GM19193 (cell line): ENCODE results near the gene MOBP.

Source experiments
- POLR2A ChIP-seq: IDR thresholded peaks from 4 replicates; pipeline ENCODE4 v1.6.1; 2011; ENCODE audit not compliant: insufficient read depth, insufficient read length; ENCODE audit errors: extremely low read depth

Gene MOBP

DNA sequence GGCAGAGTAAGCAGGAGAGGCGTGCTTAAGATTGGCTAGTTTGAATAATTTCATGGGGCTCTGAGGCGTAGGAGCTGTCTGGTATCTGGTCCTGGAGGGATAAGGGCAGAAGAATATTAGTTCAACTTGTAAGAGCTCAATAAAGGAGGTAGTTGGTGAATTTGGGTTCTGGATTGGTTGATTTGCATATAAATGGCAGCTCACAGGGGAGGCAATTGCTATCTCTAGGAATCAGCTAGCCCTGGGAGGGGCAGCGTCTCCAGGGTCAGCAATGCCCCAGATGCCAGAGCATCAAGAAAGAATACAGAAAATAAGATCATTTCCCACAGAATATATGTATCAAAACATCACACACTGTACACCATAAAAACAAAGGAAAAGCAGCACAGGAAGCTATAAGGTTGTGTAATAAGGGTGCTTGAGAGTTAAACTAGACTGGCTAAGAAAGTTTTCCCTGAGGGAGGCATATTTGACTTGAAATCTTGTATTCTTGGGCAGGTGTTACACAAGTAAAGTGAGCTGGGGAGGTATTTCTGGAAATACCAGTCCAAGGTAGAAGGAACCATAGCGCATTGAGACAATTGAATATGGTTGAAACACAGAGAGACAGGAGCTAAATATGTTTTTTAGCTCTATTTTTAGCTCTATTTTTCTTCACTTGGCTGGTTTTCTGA, 6.1 kb downstream of the MOBP start:
- no peak for TF ChIP-seq POLR2A

DNA sequence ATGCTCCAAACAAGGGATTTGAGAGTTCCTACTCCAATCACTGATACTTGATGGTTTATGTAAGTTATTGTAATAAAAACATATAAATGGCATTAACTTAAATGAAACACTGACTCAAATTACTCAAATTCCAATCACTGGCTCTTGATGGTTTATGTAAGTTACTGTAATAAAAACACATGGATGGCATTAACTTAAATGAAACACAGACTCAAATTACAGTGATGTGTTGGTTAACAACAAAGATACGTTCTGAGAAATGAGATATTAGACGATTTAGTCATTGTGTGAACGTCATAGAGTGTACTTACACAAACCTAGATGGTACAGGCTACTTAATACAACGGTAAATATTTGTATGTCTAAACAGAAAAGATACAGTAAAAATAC, 6.6 kb downstream of the MOBP start:
- TF ChIP-seq POLR2A, result no peak

DNA sequence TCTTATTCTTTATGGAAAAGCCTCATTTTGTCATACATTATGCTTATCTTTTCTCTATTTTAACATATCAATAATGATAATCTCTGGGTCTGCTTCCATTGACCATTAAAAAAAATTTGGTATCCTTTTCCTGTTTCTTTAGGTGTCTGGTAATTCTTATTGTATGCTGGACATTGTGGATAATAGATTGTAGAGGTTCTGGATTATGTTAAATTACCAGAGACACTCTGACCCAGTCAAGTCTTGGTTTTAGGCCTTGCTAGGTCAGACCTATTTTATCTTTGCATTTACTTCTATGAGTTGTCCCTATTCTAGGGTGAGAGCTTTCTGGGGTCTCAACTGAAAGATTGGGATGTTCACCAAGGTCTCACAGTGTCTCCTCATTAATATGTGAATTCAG, 9.3 kb downstream of the MOBP start:
- no peak for TF ChIP-seq POLR2A

- no peak for TF ChIP-seq POLR2A
Measured at GRCh38 chr3:39478226-39478625, 10.7 kb downstream of the MOBP start.

GRCh38 chr3:39479701-39480414, 12.4 kb downstream of the MOBP start:
- no peak for TF ChIP-seq POLR2A

GRCh38 chr3:39485547-39485946, 18.1 kb downstream of the MOBP start:
- TF ChIP-seq POLR2A, result no peak

DNA sequence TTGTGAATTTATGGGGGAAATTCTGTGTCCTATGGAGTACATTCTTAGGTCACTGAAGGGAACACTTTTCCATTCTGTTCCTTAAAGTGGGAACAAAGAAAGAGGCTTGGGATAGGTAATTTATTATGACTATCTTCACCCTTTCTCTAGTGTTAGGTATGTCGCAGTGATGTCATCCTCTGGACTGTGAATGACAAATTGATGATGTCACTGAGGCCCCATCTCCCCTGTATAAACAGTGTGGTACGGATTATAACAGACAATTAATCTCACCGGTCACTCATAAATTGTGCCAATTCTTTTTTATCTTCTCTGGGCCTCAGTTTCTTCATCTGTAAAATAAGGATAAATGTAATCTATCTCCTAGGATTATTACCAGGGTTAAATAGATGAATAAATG, 23.5 kb downstream of the MOBP start:
- TF ChIP-seq POLR2A, result no peak

DNA sequence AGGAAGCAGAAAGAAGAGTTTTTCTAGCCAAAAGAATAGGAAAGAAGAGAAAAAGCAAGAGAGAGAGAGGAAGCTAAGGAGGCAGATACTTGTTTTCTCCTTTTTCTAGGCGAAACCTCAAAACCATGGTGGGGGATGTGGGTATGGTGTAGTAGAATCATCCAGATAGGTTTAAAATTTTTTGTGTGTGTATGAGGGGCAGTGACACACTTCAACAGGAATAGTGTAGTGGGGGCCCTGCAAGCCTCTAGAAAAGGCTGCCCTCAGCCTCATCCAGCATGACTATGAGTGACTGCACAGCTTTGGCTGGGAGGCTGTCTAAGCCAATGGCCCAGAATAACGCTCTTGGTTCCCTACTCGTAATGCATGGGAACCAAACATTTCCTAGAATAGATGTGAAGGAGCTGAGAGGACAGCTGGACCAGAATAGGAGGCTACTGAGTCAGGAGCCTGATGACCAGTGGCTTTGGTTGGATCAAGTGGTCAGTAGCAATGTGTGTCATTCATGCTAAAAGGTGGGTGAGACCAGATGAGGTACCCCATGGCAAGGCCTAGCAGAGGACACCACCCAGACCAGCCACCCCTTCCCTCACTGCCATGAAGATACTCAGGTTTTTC, 24.4 kb downstream of the MOBP start:
- TF ChIP-seq POLR2A, result no peak

- no peak for TF ChIP-seq POLR2A
Measured at GRCh38 chr3:39494781-39495180, 27.3 kb downstream of the MOBP start.

DNA sequence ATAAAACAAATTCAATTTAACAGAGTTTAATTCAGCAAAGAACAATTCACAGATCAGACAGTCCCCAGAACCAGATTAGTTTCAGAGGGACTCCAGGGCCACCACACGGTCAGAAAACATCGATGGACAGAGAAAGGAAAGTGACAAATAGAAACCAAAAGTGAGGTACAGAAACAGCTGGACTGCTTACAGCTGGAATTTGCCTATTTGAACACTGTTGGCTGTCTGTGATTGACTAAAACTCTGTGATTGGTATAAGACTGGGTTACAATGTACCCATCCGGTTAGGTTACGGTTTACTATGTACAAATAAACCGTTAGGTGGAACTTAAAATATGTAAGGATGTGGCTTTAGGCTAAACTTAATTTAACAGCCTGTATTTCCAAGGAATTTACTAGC, 30.3 kb downstream of the MOBP start:
- TF ChIP-seq POLR2A, result no peak

DNA sequence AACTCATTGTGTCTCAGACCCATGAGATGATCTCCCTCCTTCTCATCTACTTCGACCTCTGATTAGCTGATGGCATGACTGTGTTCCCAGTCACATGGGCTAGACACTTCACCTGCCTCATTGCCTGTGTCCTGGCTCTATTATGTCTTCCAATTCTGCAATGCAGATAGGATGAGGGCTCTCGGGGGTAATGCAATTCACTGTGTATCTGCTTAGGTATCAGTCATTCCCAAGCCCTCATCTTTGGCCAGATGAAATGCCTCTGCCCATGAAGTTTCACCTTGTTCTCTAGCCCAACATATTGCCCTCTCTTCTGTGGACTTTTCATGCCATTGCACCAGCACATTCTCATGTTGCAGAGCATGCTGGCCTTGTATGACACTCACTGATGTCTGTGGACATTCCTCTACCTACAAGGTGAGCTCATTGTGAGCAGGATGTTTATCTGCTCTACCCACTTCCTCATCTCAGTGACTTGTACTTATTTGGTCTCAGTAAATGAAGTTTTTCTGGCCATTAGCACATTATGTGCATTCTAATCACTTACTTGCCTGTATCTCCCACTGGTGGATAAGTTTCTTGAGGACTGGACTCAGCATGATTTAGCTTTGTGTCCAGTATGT, 32.3 kb downstream of the MOBP start:
- no peak for TF ChIP-seq POLR2A

- TF ChIP-seq POLR2A, result no peak
Measured at GRCh38 chr3:39501059-39501458, 33.6 kb downstream of the MOBP start.

DNA sequence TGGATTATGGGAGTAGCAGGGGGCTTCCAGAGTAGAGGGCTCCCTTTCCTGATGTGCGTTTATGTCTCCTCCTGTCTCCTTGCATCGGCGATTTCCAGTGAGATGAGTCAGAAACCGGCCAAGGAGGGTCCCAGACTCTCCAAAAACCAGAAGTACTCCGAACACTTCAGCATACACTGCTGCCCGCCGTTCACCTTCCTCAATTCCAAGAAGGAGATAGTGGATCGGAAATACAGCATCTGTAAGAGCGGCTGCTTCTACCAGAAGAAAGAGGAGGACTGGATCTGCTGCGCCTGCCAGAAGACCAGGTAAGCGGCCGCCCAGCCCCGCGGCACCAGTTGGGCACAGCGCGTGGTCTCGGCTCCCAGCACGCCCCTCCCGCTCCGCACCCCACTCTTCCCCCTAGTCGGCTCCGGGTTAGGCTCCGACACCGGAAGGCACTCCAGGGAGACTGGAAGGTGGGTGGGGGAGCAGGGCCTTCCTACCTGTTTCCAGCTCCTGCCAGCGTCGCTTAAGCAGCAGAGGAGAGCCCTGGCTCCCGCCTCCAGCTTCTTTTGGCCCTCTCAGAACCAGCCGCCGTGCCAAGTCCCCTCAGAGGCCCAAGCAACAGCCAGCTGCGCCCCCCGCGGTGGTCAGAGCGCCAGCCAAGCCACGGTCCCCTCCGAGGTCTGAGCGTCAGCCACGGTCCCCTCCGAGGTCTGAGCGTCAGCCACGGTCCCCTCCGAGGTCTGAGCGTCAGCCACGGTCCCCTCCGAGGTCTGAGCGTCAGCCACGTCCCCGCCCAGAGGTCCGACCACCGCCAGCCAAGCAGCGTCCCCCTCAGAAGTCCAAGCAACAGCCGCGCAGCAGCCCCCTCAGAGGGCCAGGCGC, 34.7 kb downstream of the MOBP start:
- TF ChIP-seq POLR2A, result no peak

- no peak for TF ChIP-seq POLR2A
Measured at GRCh38 chr3:39502838-39503145, 35.3 kb downstream of the MOBP start.
